Left ventricle myocardium inferior (tissue), 1 donor: Measurements from ENCODE around the gene RDH16. TPM values are rescaled to one million over a fixed set of nuclear protein-coding genes. Genes with fewer than 3 reads are reported as not detected.
"Not testable (repeated sequence)": the region's sequence is repeated elsewhere in the genome, so short reads cannot be mapped to it uniquely, and the experiment has no call there.

ENCODE experiments used
- DNase-seq: peaks from one replicate; pipeline ENCODE4 v3.0.0-alpha.2; 2020
- H3K27ac ChIP-seq: fragments of 200-600 bp; replicated peaks from 2 replicates; pipeline ENCODE4 v1.8.0; 2021
- H3K27me3 ChIP-seq: fragments of 200-600 bp; 2 replicates; pipeline ENCODE4 v1.8.0; 2021; ENCODE audit warnings: low read depth
- H3K36me3 ChIP-seq: fragments of 200-600 bp; 2 replicates; pipeline ENCODE4 v1.8.0; 2021
- H3K4me1 ChIP-seq: fragments of 200-600 bp; 2 replicates; pipeline ENCODE4 v1.8.0; 2021
- H3K4me3 ChIP-seq: fragments of 200-600 bp; 2 replicates; pipeline ENCODE4 v1.8.0; 2021; ENCODE audit warnings: mild to moderate bottlenecking, moderate library complexity
- H3K9me3 ChIP-seq: fragments of 200-600 bp; replicated peaks from 2 replicates; pipeline ENCODE4 v1.8.0; 2021
- intact Hi-C: fragments of 100-400 bp; cut with micrococcal nuclease; formaldehyde crosslinking; loops from one replicate; pipeline ENCODE4 v1.11.0; 2022
- total RNA-seq: library from RNA; stranded (reverse); fragmentation: NEBNext Ultra II Directional; extraction: Animal tissue kit (Norgen Biotek cat#: 25700); gene quantifications from one replicate; pipeline ENCODE4 v1.2.1, GENCODE V29; 2021
- TF ChIP-seq, protein P1 (sequence below): fragments of 200-600 bp; IDR thresholded peaks from 2 replicates; pipeline ENCODE4 v1.8.0; 2021; ENCODE audit warnings: antibody characterized with exemption, mild to moderate bottlenecking, borderline replicate concordance
- donor health status: DM: no; HTN: yes; CAD: no; lungs with severe emphysema.

The RDH16 gene
- total RNA-seq, 1 donor from 2014 or later, result 0.19 TPM

DNA sequence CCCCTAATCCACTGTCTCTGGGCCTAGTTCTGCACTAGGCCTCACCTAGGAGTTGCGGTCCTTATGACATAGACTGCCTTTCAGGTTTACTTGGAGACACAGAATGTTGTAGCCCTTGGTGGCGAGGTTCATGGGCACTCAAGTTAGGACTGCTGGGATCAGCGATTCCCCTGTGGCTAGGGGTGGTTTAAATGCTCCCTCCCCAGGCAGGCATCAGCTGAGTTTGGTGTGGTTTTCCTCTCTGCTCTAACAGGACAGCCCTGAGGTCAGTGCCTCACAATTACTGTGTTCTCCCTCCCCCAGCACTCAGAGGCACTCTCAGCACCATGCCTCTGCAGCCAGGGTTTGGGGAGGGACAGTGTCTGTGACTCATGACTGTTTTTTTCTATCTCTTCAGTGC lies 22.2 kb upstream of the RDH16 start:
- H3K36me3 ChIP-seq, result no peaks in the 10 kb centered on the region
- no peak overlapping the region for H3K4me3 ChIP-seq
- no peaks in the 10 kb centered on the region for H3K4me1 ChIP-seq
- intact Hi-C loops, result no loop called here
- H3K27ac ChIP-seq, result no peak overlapping the region
- H3K27me3 ChIP-seq, result no peaks in the 10 kb centered on the region
- no peak for DNase-seq
- TF ChIP-seq, protein P1, sequence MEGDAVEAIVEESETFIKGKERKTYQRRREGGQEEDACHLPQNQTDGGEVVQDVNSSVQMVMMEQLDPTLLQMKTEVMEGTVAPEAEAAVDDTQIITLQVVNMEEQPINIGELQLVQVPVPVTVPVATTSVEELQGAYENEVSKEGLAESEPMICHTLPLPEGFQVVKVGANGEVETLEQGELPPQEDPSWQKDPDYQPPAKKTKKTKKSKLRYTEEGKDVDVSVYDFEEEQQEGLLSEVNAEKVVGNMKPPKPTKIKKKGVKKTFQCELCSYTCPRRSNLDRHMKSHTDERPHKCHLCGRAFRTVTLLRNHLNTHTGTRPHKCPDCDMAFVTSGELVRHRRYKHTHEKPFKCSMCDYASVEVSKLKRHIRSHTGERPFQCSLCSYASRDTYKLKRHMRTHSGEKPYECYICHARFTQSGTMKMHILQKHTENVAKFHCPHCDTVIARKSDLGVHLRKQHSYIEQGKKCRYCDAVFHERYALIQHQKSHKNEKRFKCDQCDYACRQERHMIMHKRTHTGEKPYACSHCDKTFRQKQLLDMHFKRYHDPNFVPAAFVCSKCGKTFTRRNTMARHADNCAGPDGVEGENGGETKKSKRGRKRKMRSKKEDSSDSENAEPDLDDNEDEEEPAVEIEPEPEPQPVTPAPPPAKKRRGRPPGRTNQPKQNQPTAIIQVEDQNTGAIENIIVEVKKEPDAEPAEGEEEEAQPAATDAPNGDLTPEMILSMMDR, result no peak
- H3K9me3 ChIP-seq, result no peaks in the 10 kb centered on the region

DNA sequence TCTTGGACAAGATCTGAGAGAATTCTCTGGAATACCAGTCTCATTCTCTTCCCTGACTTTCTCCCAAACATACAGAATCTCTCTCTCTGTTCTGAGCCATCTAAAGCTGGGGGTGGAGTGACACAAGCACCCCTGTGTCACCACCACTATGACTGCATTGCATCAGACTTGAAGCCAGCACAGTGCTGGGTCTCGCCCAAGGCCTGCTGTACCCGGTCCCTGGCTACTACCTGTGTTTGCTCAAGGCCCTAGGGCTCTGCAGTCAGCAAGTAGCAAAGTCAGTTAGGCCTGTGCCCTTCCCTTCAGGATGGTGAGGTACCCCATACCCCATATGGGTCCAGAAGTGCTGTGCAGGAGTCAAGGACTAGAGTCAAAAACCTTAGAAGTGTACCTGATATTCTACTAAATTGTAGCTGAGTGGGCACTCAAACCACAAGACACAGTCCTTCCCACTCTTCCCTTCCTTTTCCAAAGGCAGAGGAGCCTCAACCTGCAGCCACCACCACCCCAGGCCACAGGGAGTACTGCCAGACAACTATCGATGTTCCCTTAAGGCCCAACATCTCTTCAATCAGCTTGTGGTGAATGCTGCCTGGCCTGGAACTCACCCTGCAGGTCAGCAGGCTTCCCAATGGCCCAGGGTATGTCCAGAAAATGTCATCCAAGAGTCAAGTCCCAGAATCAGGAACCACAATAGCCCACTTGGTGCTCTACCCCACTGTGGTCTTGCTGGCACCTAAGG lies 21.2 kb upstream of the RDH16 start:
- intact Hi-C loops, result no loop called here
- no peaks in the 10 kb centered on the region for H3K4me1 ChIP-seq
- no peaks in the 10 kb centered on the region for H3K36me3 ChIP-seq
- no peak overlapping the region for H3K4me3 ChIP-seq
- no peaks in the 10 kb centered on the region for H3K27me3 ChIP-seq
- no peaks in the 10 kb centered on the region for H3K9me3 ChIP-seq
- TF ChIP-seq, protein P1, result no peak
- DNase-seq, result no peak
- no peak overlapping the region for H3K27ac ChIP-seq

DNA sequence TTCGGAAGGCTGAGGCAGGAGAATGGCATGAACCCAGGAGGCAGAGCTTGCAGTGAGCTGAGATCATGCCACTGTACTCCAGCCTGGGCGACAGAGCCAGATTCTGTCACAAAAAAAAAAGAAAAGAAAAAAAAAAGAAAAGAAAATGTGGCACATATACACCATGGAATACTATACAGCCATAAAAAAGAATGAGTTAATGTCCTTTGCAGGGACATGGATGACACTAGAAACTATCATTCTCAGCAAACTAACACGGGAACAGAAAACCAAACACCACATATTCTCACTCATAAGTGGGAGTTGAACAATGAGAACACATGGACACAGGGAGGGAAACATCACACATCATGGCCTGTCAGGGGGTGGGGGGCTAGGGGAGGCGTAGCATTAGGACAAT lies 20.0 kb upstream of the RDH16 start:
- H3K4me1 ChIP-seq, H3K9me3 ChIP-seq, DNase-seq, H3K27me3 ChIP-seq, intact Hi-C loops, H3K27ac ChIP-seq, H3K4me3 ChIP-seq, H3K36me3 ChIP-seq: not testable (repeated sequence)

GRCh38 chr12:56974224-56974623 lies 16.8 kb upstream of the RDH16 start:
- DNase-seq, H3K9me3 ChIP-seq, intact Hi-C loops: not testable (repeated sequence)

GRCh38 chr12:56968910-56969309 lies 11.5 kb upstream of the RDH16 start:
- H3K9me3 ChIP-seq, result peaks cover 11% of the 10 kb centered on the region
- H3K4me3 ChIP-seq, H3K27me3 ChIP-seq, H3K4me1 ChIP-seq, H3K27ac ChIP-seq, intact Hi-C loops, H3K36me3 ChIP-seq, DNase-seq: not testable (repeated sequence)

More at GRCh38 chr12:56974224-56974623, 16.8 kb upstream of the RDH16 start:
- H3K36me3 ChIP-seq, H3K4me3 ChIP-seq, H3K27ac ChIP-seq, H3K27me3 ChIP-seq, H3K4me1 ChIP-seq: not testable (repeated sequence)

GRCh38 chr12:56965997-56966642 lies 8.7 kb upstream of the RDH16 start:
- H3K9me3 ChIP-seq, result peaks cover 11% of the 10 kb centered on the region
- H3K4me3 ChIP-seq, DNase-seq, H3K27me3 ChIP-seq, H3K27ac ChIP-seq, H3K4me1 ChIP-seq, H3K36me3 ChIP-seq, intact Hi-C loops: not testable (repeated sequence)

GRCh38 chr12:56965124-56965523 lies 7.7 kb upstream of the RDH16 start:
- DNase-seq, H3K27me3 ChIP-seq, H3K4me1 ChIP-seq, H3K4me3 ChIP-seq, intact Hi-C loops, H3K36me3 ChIP-seq, H3K27ac ChIP-seq: not testable (repeated sequence)
- peaks cover 11% of the 10 kb centered on the region for H3K9me3 ChIP-seq

GRCh38 chr12:56963557-56963956 lies 6.1 kb upstream of the RDH16 start:
- DNase-seq, intact Hi-C loops, H3K4me1 ChIP-seq, H3K27me3 ChIP-seq, H3K4me3 ChIP-seq, H3K36me3 ChIP-seq, H3K27ac ChIP-seq: not testable (repeated sequence)
- peaks cover 20% of the 10 kb centered on the region for H3K9me3 ChIP-seq

- H3K9me3 ChIP-seq, result peaks cover 24% of the 10 kb centered on the region
- H3K27ac ChIP-seq, DNase-seq, H3K27me3 ChIP-seq, H3K4me3 ChIP-seq, intact Hi-C loops, H3K4me1 ChIP-seq, H3K36me3 ChIP-seq: not testable (repeated sequence)
These were observed 4.8 kb upstream of the RDH16 start for GRCh38 chr12:56962247-56962646.
